DMS79 (cell line): ENCODE results near the gene KLF3.

Experiments used
- DNase-seq: peaks from one replicate; lab custom pipeline; 2025; lab: John Stamatoyannopoulos, UW

KLF3 gene

DNA sequence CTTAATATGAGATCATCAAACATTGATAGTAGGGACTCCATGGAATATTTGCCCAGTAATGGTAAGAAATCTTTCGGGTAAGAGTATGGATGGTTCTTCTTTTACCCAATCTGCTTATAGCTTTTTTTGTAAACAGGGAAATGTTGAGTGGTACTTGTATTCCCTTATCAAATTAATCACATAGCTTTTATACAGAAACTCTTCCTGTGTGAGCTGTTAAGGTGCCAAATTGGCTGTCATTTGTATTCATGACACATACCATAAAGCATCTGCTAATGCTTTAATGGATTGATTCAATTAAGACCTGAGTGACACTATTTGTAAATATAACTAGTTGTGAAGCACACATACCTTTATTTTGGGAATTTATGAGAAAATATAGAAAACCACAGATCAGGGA lies 34.2 kb downstream of the KLF3 start:
- no peak for DNase-seq

DNA sequence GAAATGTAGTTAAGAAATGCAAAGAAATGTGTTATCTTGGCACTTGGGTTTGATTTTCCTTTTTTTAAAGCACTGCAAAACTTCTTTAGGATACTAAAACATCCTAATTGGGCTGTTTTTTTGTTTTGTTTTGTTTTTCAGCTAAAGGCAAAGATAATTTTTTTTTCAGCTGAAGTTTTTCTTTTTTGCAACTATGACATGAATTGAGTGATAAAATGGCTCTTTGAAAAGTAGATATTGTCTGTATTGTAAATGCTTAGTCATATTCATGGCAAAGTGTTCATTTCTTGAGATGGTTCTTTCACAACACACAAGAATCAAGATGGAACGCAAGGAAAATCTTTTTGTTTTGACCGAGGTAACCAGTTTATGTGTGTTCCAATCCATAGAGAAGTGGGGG lies 35.1 kb downstream of the KLF3 start:
- DNase-seq, result no peak

DNA sequence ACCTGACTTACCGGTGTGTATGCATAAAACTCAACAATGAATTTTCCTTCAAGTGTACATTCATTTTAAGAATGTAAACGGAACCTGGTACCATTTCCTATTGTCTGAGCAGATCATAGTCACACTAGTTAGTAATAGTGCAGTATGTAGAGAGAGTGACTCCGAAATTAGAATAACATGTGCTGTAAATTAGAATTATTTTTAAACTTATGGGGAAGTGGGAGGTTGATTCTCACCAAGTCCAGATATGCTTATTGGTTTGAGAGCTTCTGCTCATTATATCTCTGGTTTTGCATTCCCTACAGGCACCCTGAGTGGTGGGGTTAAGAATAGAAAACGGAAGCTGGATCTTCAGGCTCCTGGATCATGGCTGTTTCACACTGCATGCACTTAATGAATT lies 39.6 kb downstream of the KLF3 start:
- DNase-seq, result no peak

DNA sequence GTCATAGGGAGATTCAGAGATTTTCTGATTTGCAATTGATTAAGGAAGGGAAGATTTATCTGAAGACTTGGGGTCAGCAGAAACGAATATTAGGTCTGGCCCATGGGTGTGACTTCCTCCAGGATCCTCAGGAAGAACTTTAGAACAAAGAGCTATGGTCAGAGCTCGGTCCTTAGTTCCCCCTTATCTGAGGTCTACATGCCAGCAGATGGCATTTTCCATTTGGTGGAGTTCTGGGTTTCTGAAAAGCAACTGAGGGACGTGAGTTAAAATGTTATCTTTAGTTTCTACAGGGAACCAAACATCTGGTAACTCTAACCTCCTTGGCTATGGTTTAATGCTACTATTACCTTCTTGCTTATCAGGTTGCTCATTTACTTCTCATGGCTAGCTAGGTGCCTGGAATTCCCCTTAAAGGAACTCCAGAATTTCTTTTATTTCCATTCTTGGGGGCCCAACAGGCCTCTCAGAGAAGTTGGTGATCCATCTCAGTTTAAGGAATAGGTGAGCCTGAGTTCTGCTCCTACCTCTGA lies 40.7 kb downstream of the KLF3 start:
- DNase-seq, result no peak

DNA sequence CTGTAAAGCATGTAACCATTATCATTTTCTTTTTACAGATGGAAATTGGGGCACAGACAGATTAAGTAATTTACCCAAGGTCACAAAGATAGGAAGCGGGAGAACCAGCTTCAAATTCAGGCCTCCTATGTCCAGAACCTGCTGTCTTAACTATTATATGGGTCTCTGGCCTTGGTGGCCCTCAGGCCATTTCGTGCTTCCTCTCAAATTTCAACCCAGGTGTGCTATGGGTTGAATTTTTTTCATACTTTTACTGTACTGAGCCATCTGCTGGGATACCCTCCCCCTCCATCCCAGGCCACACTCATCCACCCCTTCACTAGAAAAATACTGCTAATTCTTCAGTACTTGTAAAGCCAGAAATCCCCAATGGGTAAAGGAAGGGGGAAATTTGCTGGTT lies 42.3 kb downstream of the KLF3 start:
- DNase-seq, result no peak

DNA sequence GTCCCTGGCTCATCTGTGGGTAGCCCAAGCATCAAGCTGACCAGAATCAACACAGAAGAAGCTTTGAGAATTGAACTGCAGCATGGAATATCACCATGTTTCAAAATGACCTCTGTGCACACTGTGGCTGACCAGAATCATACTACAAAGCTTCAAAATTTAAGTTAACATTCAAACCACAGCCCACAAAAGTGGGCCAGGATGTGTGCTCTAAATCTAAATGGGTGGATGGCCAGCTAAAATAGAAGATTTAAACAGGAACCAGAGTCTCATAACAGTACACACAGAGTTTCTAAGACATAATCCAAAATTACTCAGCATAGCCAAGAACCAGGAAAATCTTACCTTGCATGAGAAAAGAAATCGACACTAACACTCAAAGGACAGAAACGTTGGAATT lies 46.1 kb downstream of the KLF3 start:
- no peak for DNase-seq

DNA sequence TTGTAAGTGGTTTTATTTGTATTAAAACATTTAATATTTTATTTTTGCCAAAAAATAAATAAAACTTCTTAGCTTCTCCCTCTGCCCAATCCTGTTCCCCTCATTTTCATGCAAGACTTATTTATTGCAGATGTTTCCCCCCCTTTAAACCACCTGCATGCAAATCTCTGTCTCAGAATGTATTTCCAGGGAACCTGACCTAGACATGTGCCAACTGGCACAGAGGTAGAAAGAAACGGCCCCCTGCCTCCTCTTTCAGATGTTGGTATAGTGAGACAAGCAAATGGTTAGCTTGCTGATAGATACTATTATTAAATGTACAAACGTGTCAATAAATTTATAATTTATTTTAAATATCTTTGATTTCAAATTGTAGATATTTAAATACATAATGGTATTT lies 47.1 kb downstream of the KLF3 start:
- no peak for DNase-seq

DNA sequence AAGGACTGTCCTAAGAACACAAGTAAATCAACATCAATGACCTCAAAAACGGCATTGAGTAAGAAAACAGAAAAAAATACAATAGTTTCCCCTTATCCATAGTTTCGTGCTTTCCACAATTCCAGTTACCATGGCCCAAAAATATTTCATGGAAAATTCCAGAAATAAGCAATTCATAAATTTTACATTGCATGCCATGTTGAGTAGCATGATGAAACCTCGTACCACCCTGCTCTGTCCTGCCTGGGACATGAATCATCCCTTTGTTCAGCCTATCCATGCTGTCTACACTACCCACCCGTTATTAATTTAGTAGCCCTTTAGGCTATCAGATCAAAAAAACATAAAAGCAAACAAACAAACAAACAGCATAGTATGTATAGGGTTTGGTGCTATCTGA lies 51.1 kb downstream of the KLF3 start:
- DNase-seq, result no peak

DNA sequence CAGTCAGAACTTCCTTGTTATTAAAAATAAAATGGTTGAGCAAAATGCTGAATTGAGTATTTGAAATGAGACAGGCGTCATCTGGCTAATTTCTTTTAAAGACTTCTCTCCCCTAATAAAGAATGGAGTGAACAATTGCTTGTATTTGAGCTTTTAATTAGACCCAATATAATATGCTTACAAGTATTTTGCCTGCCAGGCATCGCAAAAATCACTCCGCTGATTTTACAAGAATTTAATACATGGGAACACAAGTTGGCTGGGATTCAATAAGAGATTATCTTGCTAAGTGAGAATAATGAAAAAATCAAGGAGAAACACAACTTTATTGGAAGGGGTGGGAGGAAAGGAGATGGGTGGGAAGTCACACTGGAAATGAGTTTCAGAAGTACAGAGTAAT lies 52.3 kb downstream of the KLF3 start:
- no peak for DNase-seq

DNA sequence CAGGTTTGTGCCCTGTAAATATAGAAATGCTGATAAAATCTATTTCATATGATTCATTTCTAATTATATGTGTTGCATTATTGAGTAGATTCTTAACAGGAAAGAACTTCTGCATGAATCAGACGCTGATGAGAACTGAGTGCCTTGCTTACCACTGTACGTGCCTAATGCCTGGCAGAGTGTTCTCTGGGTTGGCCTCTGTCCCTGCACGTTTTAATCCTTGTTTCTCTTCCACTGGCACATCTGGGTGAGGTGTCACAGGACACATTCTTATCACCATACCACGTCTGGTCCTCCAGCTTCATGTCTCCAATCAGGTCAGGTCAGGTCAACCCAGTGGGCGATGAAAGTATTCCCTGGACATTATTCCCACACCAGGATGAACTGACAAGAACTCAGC lies 53.6 kb downstream of the KLF3 start:
- no peak for DNase-seq

DNA sequence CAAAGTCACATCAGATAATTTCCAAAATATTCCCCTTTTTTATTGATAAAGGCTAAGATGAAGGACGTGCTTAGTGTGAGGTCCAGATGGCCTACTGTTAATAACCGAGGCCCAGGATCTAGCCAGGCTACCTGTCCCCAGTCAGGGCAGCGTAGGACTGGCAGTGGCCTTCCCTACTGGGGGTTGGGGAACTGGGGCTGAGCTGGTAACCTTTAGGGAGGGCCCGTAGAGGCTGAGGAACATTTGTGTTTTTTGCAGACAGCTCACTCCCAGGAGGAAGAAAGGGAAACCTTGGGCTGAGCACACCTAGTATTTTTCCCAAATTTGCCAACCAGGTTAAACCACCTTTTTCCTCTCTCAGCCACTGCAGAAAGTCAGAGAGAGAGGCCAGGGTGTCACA lies 59.1 kb downstream of the KLF3 start:
- no peak for DNase-seq

DNA sequence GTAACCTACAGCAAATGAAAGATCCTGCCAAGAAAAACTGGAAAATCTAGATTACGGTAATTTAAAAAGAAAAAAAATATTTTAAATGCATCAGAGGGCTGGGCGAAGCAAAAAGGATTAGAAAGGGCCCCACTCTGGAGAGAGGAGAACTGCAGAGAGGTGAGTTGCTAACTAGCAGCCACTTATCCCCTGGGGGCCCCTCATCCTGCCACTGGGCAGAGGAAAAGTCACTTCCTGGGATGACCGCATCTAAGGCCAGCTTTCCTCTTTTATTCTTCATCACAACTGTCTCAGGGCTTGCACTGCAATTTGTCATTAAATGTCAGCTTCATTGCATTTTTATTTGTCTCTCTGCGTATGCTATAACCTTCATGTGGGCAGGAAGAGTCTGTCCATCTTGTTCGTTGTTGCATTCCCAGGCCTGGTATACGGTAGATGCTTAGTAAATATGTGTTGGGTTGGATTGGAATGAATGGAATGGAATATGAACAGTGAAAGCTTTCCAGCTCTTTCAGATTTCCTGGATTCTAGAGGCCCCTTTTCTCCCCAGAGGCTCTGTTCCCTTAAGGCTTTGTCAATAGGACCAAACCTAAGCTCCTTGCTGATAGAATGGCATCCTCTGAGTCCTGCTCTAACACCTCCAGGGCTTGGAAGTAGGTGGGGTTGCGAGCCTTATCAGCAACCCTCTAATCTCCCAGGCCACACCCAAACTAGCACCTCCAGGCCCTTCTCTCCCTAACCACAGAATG lies 59.9 kb downstream of the KLF3 start:
- no peak for DNase-seq

DNA sequence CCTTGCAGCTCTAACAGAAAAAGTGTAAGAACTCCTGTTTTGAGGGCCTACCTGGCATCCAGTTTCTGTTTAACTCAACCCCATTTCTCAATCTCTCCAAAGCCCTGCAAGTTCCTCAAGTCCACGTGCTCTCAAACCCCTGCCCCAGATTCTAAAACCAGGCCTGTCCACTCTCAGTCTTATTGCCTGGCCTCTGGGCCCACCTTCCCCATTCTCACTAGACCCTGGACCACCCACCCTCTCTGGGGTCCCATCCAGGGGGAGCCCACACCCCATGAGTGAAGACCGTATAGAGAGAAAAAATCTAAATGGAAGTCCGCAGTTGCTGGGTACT lies 60.4 kb downstream of the KLF3 start:
- DNase-seq, result no peak

DNA sequence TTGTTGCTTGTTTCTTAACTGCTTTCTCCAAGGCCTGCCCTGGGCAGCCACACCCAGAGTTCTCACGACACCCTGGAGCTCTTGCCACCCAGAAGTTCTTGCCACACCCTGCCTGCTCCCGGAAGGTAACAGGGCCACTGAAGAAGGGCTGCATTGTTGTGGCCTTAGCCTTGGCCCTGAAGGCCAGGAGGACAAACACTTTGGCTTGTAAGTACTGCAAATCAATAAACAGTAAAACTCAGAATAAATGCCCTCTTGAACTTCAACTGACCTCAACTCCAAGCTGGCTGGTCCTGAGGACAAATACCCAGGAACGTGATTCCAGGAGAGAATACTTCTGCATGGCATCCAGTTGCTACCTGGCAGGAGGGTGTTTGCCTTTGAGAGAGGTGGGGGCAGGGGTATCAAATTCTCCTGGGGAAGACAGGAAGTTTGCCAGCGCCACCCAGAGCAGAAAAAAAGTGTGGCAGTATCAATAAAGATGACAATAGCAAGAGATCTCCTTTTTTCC lies 64.7 kb downstream of the KLF3 start:
- DNase-seq, result peak; percentile 39

DNA sequence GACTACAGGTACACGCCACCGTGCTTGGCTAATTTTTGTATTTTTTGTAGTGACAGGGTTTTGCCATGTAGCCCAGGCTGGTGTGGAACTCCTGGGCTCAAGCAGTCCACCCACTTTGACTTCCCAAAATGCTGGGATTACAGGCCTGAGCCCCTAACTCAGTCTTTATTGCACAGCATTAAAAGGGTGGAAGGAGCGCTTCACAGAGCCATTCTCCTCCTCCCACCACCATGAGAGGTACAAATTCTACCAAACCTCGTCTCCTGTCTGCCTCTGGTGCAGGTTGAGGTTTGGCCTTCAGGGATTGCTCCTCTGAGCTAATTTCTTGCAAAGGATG lies 66.5 kb downstream of the KLF3 start:
- DNase-seq, result no peak

DNA sequence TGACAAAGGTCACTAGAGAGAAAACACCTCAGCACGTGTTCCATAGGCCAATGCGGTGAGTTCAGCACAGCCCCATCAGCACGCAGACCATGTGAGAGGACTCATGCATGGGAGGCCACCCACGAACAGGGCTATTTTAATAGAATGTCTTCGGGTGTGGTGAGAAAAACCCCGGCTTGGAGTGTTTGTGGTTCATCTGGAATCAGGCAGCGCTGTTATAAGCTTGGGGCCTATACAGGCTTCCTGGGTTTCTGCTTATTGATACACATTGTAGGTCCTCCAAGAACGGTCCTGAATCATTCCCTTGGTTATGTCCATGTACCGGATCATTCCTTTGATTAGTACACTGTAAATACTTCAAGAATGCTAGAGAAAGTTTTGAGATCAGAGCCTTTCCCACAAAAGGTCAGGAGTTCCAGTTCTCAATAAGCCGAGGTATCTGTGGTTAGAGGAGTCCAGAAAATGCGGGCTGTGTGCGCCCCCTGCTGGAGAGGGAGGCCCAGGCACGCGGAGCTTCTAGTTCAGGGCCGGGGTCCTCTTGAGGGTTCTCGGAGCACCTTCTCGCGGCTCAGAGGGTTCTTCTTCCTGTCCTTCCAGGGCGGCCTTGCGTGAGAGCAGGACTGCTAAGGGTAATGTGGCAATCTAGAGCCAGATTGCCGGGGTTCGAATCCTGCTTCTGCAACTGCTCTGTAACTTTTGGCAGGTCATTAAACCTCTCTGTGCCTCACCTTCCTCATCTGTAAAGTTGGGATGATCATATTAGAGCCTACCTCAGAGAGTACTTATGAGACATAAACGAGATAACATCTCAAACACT lies 67.0 kb downstream of the KLF3 start:
- no peak for DNase-seq

DNA sequence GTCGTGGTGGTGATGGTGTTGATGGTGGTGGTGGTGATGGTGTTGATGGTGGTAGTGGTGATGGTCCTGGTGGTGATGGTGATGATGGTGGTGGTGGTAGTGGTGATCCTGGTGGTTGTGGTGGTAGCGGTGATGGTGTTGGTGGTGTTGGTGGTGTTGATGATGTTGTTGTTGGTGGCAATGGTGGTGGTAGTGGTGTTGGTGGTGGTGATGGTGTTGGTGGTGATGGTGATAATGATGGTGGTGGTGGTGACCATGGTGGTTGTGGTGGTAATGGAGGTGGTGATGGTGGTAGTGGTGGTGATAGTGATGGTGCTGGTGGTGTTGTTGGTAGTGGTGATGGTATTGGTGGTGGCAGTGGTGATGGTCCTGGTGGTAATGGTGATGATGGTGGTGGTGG lies 69.7 kb downstream of the KLF3 start:
- DNase-seq, result no peak

DNA sequence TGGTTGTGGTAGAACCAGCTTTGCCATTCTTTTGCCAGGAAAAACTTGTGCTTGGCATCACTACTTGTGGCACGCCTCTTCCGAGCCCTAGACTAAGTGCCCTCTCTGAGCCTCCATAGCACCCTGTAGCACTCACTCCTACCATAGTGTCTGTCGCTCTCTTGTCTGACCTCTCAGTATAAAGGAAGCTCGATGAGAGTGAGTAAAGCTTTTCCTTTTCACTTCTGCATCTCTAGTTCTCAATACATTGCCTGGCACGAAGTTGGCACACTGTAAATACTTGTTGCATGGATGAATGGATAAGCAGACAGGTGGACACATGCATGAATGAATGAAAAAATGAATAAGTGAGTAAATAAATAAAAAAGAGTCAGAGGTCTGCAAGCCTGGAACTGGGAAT lies 70.4 kb downstream of the KLF3 start:
- DNase-seq, result peak; percentile 53

DNA sequence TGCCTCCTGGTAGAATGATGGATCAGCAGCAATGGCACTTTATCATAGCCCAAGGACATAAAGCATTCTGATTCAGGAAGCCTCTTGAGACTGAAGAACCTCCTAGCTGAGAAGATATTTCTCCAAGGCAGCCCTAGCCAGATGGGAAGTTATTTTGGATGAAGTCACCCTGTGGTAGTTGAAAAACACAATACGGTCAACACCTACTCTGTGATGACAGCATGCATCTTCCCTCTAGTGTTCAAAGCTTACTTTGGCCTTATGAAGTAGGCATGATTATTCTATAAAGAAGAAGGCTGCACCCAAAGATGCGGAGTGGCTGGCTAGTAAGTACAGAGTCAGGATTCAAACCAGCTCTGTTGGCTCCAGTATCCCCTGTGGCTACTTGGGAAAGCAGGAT lies 70.9 kb downstream of the KLF3 start:
- DNase-seq, result peak; percentile 53

DNA sequence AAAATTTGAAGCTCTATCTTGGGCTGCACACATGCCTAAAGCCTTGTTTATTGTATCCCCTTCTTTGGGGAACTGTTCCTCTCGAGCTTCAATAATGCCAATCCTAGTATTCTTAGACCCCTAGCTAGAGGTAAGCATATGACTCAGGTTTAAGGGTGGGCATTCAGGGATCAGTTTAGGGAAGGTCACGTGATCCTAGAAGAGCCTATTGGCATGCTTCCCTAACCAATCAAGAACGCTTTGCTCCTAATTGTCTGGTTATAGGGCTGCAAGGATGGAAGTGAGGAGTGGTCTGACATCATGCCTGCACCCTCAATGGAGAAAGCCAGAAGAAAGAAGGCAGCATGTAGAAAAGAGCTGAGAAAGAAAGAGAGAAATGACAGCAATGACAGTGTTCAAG lies 71.9 kb downstream of the KLF3 start:
- no peak for DNase-seq

DNA sequence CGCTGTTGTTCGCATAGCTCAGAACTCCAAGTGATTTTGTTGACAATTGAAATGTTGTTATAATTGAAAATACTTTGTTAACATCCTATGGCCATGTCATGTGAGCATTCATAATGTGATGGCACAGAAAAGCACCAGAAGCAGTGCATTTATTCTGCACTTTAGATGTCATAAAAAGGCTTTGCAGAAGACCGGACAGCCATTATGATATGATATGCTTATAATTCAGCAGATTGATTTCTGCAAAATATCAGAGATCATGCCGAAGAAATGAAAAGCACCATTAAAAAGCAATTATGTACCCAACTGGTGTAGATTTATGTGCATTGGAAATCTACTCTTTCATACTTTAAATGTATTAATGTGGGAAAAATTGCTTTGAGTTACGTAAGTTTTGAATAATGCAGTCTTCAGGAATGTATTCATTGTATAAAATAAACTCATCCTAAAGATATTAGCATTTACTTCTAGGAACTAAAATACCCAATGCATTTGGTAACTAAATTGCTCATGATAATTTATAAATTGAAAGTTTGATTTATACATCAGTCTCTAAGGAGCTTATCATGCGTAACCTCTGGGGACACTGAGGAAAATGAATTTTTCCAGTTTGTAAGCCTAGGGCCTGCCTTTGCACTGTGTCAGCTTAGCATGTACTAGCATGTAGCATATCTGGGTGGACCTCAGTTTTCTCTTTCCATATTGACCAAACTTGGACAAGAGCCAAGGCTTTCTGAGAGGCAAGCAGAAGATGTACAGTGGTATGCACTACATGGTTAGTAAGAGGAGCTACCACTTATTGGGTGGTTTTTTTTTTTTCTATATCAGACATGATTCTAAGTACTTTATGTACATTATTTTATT lies 75.2 kb downstream of the KLF3 start:
- no peak for DNase-seq

DNA sequence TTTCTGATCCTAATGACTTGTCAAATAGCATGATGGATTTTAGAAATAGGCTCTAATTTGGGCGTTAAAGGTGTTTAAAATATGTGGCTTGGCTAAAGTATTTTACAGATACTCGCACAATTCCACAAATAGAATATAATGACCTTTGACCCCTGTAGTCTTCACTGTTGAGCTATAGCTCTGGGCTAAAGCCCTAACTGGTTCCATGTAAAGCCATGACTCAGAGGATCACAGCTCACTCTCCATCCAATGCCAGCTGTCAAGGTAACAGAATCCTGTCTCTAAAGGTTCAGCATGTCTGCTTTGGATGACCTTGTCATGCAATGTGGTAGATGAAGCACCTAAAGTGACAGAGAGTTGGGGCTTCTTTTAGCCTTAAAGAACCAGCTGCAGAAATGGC lies 76.3 kb downstream of the KLF3 start:
- no peak for DNase-seq

DNA sequence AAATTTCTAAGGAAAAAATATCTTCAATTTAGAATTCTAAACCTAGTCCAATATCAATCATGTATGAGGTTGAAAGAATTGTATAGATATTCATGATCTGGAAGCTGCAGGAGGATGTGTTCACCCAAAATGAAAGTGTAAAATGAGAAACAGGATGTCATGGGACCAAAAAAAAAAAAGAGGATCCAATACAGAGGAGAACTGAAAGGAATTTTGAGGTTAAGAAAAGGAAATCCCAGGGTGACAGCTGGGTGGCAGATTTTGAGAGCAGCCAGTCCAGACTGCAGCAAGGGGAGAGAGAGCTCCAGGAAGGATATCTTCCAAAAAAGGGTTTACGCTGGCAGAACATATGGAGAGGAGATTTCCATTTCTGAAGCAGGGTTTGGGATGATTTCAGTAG lies 79.9 kb downstream of the KLF3 start:
- no peak for DNase-seq
